Measurements from ENCODE around the gene CLCA2.

DNA sequence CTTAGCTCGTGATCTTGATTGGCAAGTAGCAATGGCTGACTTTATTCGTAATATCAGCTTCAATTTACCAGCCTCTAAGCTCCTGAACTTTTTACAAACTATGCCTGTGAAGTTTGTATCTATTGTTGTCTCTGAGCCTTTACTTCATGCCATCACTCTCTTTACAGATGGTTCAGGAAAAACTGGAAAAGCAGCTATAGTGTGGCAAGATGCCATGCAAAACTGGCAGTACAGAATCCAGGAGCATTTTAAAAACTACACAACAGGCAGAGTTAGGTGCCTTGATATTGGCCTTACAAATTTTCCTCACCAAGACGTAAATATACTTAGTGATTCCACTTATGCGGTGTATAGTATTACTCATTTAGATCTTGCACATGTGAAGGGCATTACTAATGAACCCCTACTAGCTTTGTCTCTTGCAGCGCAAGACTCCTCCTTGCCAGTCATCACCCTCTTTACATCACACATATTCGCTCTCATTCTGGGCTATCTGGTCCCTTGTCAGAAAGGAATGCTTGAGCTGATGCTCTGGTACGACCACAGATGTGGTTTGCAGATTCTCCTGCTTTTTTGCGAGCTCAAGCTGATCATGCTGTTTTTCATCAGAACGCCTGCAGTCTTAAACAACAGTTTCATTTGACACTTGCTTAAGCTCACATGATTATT, 81.1 kb downstream of the CLCA2 start:
- TF ChIP-seq, protein P1, sequence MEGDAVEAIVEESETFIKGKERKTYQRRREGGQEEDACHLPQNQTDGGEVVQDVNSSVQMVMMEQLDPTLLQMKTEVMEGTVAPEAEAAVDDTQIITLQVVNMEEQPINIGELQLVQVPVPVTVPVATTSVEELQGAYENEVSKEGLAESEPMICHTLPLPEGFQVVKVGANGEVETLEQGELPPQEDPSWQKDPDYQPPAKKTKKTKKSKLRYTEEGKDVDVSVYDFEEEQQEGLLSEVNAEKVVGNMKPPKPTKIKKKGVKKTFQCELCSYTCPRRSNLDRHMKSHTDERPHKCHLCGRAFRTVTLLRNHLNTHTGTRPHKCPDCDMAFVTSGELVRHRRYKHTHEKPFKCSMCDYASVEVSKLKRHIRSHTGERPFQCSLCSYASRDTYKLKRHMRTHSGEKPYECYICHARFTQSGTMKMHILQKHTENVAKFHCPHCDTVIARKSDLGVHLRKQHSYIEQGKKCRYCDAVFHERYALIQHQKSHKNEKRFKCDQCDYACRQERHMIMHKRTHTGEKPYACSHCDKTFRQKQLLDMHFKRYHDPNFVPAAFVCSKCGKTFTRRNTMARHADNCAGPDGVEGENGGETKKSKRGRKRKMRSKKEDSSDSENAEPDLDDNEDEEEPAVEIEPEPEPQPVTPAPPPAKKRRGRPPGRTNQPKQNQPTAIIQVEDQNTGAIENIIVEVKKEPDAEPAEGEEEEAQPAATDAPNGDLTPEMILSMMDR (IDR thresholded peaks at IDR 0.05; ENCODE audit: control extremely low read depth in 1 of 3, insufficient read depth in 1 of 3, low read depth in 1 of 3, low read length in 3 of 3), result no peak
- TF ChIP-seq EZH2 (IDR thresholded peaks at IDR 0.05; ENCODE audit: low read depth, low read length, severe bottlenecking) (no peak), JUND (IDR thresholded peaks at IDR 0.05; ENCODE audit: low read length) (no peak), EP300 (IDR thresholded peaks at IDR 0.05; ENCODE audit: borderline replicate concordance in 1 of 2, low read depth in 2 of 2, low read length in 2 of 2) (no peak), POLR2A (IDR thresholded peaks at IDR 0.05; ENCODE audit: control extremely low read depth in 1 of 2, low read depth in 2 of 2, low read length in 2 of 2) (no peak), CREB1 (IDR thresholded peaks at IDR 0.05) (no peak), SIX5 (IDR thresholded peaks at IDR 0.05; ENCODE audit: low read depth, low read length) (no peak), TEAD4 (IDR thresholded peaks at IDR 0.05; ENCODE audit: low read depth, low read length) (no peak)
- TF ChIP-seq, protein P2, sequence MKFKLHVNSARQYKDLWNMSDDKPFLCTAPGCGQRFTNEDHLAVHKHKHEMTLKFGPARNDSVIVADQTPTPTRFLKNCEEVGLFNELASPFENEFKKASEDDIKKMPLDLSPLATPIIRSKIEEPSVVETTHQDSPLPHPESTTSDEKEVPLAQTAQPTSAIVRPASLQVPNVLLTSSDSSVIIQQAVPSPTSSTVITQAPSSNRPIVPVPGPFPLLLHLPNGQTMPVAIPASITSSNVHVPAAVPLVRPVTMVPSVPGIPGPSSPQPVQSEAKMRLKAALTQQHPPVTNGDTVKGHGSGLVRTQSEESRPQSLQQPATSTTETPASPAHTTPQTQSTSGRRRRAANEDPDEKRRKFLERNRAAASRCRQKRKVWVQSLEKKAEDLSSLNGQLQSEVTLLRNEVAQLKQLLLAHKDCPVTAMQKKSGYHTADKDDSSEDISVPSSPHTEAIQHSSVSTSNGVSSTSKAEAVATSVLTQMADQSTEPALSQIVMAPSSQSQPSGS (IDR thresholded peaks at IDR 0.05; ENCODE audit: low read length), result no peak

All from H1 (cell line).